ENCODE data around the gene ALPP. TPM values are rescaled to one million over a fixed set of nuclear protein-coding genes. Genes with fewer than 3 reads are reported as not detected.
"Not testable (repeated sequence)": the region's sequence is repeated elsewhere in the genome, so short reads cannot be mapped to it uniquely, and the experiment has no call there.

The ALPP gene
- not detected for total RNA-seq

GRCh38 chr2:232378735-232379151 is at the start of gene ALPP:
TSS of gene ALPP (plus strand) at chr2:232378751. CDS start at chr2:232378803, 52 bp downstream.
- POLR2A ChIA-PET; H3K9me3 Mint-ChIP-seq; H3K36me3 Mint-ChIP-seq (ENCODE audit: low read depth); H3K27ac Mint-ChIP-seq; H3K4me3 Mint-ChIP-seq; H3K4me1 Mint-ChIP-seq; DNase-seq; H3K27me3 Mint-ChIP-seq; CTCF ChIA-PET: not testable (repeated sequence)

GRCh38 chr2:232329716-232330067 is 48.9 kb upstream of the ALPP start:
- Mint-ChIP-seq H3K36me3 (ENCODE audit: low read depth) (no peaks in the 10 kb centered on the region), H3K27me3 (no peaks in the 10 kb centered on the region), H3K4me1 (no peaks in the 10 kb centered on the region), H3K9me3 (no peaks in the 10 kb centered on the region), H3K27ac (no peak overlapping the region), H3K4me3 (no peak overlapping the region)
- ChIA-PET POLR2A (no interaction called here), CTCF (interaction anchor here (1.0 to 1.7 kb wide), 2 partner anchors 18 to 407 kb away, joined by 3 to 5 read pairs; no protein-coding TSS in a partner anchor)
- no peak for DNase-seq

GRCh38 chr2:232330068-232330999 is 48.2 kb upstream of the ALPP start:
- H3K27ac Mint-ChIP-seq, result no peak overlapping the region
- DNase-seq, result no peak
- no peak overlapping the region for H3K4me3 Mint-ChIP-seq
- H3K27me3 Mint-ChIP-seq, result no peaks in the 10 kb centered on the region
- H3K4me1 Mint-ChIP-seq, result no peaks in the 10 kb centered on the region
- H3K9me3 Mint-ChIP-seq, result no peaks in the 10 kb centered on the region
- CTCF ChIA-PET, result interaction anchor here (1.0 kb wide), 1 partner anchor 19 kb away, joined by 3 read pairs; no protein-coding TSS in a partner anchor
- POLR2A ChIA-PET, result no interaction called here
- H3K36me3 Mint-ChIP-seq (ENCODE audit: low read depth), result no peaks in the 10 kb centered on the region

GRCh38 chr2:232331061-232331460 is 47.5 kb upstream of the ALPP start:
- H3K4me3 Mint-ChIP-seq; H3K27ac Mint-ChIP-seq; H3K27me3 Mint-ChIP-seq; POLR2A ChIA-PET; H3K36me3 Mint-ChIP-seq (ENCODE audit: low read depth); CTCF ChIA-PET; DNase-seq; H3K4me1 Mint-ChIP-seq; H3K9me3 Mint-ChIP-seq: not testable (repeated sequence)

GRCh38 chr2:232331641-232332040 is 46.9 kb upstream of the ALPP start:
- DNase-seq; H3K27me3 Mint-ChIP-seq; H3K27ac Mint-ChIP-seq; H3K36me3 Mint-ChIP-seq (ENCODE audit: low read depth); H3K4me1 Mint-ChIP-seq; POLR2A ChIA-PET; H3K9me3 Mint-ChIP-seq; CTCF ChIA-PET; H3K4me3 Mint-ChIP-seq: not testable (repeated sequence)

- H3K27me3 Mint-ChIP-seq; H3K4me1 Mint-ChIP-seq; POLR2A ChIA-PET; H3K9me3 Mint-ChIP-seq; H3K27ac Mint-ChIP-seq; DNase-seq; H3K36me3 Mint-ChIP-seq (ENCODE audit: low read depth); CTCF ChIA-PET; H3K4me3 Mint-ChIP-seq: not testable (repeated sequence)
Observed at GRCh38 chr2:232332244-232332939, 46.2 kb upstream of the ALPP start.

- POLR2A ChIA-PET, result no interaction called here
- Mint-ChIP-seq H3K27me3 (no peaks in the 10 kb centered on the region), H3K4me3 (no peak overlapping the region), H3K36me3 (ENCODE audit: low read depth) (no peaks in the 10 kb centered on the region), H3K27ac (no peak overlapping the region), H3K4me1 (no peaks in the 10 kb centered on the region), H3K9me3 (no peaks in the 10 kb centered on the region)
- DNase-seq, result no peak
- CTCF ChIA-PET, result no interaction called here
Observed at GRCh38 chr2:232332940-232333259, 45.7 kb upstream of the ALPP start.

GRCh38 chr2:232333361-232334135 is 45.0 kb upstream of the ALPP start:
- POLR2A ChIA-PET, result no interaction called here
- no peak for DNase-seq

GRCh38 chr2:232334136-232334884 is 44.2 kb upstream of the ALPP start:
- DNase-seq; H3K4me3 Mint-ChIP-seq; H3K27me3 Mint-ChIP-seq; H3K4me1 Mint-ChIP-seq; H3K27ac Mint-ChIP-seq; H3K36me3 Mint-ChIP-seq (ENCODE audit: low read depth); POLR2A ChIA-PET; H3K9me3 Mint-ChIP-seq: not testable (repeated sequence)
- CTCF ChIA-PET, result interaction anchor here (0.9 to 1.9 kb wide), 2 partner anchors 27 to 103 kb away, joined by 3 to 6 read pairs; no protein-coding TSS in a partner anchor

More at GRCh38 chr2:232333361-232334135, 45.0 kb upstream of the ALPP start:
- Mint-ChIP-seq H3K4me3 (no peak overlapping the region), H3K4me1 (no peaks in the 10 kb centered on the region), H3K9me3 (no peaks in the 10 kb centered on the region), H3K27me3 (no peaks in the 10 kb centered on the region), H3K27ac (no peak overlapping the region), H3K36me3 (ENCODE audit: low read depth) (no peaks in the 10 kb centered on the region)
- CTCF ChIA-PET, result interaction anchor here (0.9 to 1.9 kb wide), 2 partner anchors 28 to 104 kb away, joined by 3 to 6 read pairs; no protein-coding TSS in a partner anchor

- H3K4me3 Mint-ChIP-seq; H3K4me1 Mint-ChIP-seq; DNase-seq; POLR2A ChIA-PET; H3K9me3 Mint-ChIP-seq; H3K27me3 Mint-ChIP-seq; H3K36me3 Mint-ChIP-seq (ENCODE audit: low read depth); H3K27ac Mint-ChIP-seq: not testable (repeated sequence)
- CTCF ChIA-PET, result interaction anchor here (0.8 to 2.7 kb wide), 9 partner anchors 12 to 105 kb away, joined by 3 to 13 read pairs (median 4); no protein-coding TSS in a partner anchor
Observed at GRCh38 chr2:232334885-232335205, 43.7 kb upstream of the ALPP start.

- POLR2A ChIA-PET; H3K4me3 Mint-ChIP-seq; H3K4me1 Mint-ChIP-seq; H3K27ac Mint-ChIP-seq; H3K27me3 Mint-ChIP-seq; H3K9me3 Mint-ChIP-seq; DNase-seq; H3K36me3 Mint-ChIP-seq (ENCODE audit: low read depth): not testable (repeated sequence)
- CTCF ChIA-PET, result interaction anchor here (0.6 to 2.7 kb wide), 10 partner anchors 11 to 1277 kb away, joined by 3 to 13 read pairs (median 4); no protein-coding TSS in a partner anchor
Observed at GRCh38 chr2:232335206-232335858, 43.2 kb upstream of the ALPP start.

- CTCF ChIA-PET, result interaction anchor here (0.6 to 2.7 kb wide), 7 partner anchors 11 to 727 kb away, joined by 3 to 13 read pairs (median 4); no protein-coding TSS in a partner anchor
- Mint-ChIP-seq H3K27ac (no peak overlapping the region), H3K36me3 (ENCODE audit: low read depth) (no peaks in the 10 kb centered on the region), H3K9me3 (no peaks in the 10 kb centered on the region), H3K4me1 (no peaks in the 10 kb centered on the region), H3K27me3 (no peaks in the 10 kb centered on the region), H3K4me3 (no peak overlapping the region)
- DNase-seq, result no peak
- POLR2A ChIA-PET, result no interaction called here
Observed at GRCh38 chr2:232335859-232336215, 42.7 kb upstream of the ALPP start.

All from activated CD4-positive, alpha-beta memory T cell treated with anti-CD3 and anti-CD28 coated beads, Interleukin-2, amount 10 ng/mL, durations not matched to agents 7 days and 5 days (primary cell).